Colon (tissue), 2 donors: Measurements from ENCODE around the gene LRRC59.
"Not testable (repeated sequence)": the region's sequence is repeated elsewhere in the genome, so short reads cannot be mapped to it uniquely, and the experiment has no call there.

Experiments used
- FAIRE-seq: peaks from 2 replicates; lab custom pipeline; 2012; peaks lifted over from hg19 to GRCh38; lab: Jason Lieb, UNC
- donor health status: control.
- donor health status: control.

Gene LRRC59

GRCh38 chr17:50424996-50425681 lies 27.8 kb upstream of the LRRC59 start:
- no peak for FAIRE-seq

GRCh38 chr17:50424246-50424995 lies 27.1 kb upstream of the LRRC59 start:
- no peak for FAIRE-seq

DNA sequence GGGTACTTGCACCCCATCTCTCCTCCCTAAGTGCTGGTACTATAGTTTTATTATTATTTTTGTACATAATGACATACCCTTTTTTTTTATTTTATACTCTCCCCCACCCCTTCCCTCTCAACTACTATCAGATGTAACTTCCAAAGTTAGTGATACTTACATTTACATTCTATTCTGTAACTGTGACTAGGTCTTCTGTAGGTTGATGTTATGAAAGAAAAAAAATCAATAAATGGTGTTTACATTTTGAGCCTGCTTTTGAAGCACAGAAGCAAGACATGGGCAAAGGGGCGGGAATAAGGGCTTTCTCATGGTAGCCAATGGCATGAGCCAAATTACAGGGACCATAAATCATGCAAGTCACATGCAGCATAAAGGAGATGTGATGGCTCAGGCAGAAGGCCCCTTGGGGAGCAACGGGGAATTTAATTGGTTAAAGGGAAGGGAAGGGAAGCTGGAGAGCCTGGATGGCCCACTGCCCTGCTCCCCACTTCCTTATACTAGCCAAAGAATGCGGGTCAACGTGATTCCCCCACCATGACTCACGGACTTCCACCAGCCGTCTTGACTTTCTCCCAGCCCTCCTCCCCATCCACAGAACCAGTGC lies 26.3 kb upstream of the LRRC59 start:
- no peak for FAIRE-seq

DNA sequence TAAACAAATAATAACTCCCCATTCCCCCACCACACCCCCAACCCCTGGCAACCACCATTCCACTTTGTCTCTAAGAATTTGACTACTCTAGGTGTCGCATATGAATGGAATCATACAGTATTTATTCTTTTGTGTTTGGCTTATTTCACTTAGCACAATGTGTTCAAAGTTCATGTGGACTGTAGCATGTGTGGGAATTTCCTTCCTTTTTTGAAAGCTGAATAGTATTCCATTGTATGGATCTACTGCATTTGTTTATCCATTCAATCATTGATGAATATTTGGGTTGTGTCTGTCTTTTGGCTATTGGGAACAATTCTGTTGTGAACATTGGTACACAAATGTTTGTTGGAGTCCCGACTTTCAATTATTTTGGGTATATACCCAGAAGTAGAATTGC lies 25.4 kb upstream of the LRRC59 start:
- FAIRE-seq, result no peak

- peak; percentile 41 for FAIRE-seq
These were observed 24.2 kb upstream of the LRRC59 start for GRCh38 chr17:50421308-50422051.

DNA sequence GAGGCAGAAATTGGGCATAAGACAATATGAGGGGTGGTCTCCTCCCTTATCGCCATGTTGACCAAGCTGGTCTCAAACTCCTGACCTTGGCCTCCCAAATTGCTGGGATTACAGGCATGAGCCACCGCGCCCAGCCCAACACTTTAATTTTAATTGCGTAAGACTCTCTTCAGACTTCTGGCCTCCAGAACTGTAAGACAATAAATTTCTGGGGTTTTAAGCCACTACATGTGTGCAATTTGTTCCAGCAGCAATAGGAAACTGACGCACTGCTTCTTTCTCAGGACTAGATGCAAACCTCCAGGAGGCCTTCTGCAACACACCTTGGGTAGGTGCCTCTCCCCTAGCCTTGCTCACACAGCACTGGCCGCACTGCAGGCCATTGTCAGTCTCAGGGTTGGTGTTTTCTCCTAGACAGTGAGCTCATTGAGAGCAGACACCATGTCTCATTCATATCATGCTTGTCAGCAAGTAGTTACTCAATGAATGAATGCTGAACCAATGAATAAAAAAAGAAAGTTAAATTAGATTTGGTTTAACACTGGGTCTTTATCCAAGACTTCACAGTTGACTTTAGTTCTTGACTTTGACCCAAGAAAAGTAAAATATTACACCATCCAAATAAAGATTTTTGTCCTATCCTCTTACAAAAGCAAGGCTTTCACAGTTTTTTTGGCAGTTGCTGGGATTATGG lies 23.2 kb upstream of the LRRC59 start:
- FAIRE-seq, result no peak

- not testable (repeated sequence) for FAIRE-seq
These were observed 22.3 kb upstream of the LRRC59 start for GRCh38 chr17:50419577-50419976.

- no peak for FAIRE-seq
These were observed 17.5 kb upstream of the LRRC59 start for GRCh38 chr17:50414808-50415207.

DNA sequence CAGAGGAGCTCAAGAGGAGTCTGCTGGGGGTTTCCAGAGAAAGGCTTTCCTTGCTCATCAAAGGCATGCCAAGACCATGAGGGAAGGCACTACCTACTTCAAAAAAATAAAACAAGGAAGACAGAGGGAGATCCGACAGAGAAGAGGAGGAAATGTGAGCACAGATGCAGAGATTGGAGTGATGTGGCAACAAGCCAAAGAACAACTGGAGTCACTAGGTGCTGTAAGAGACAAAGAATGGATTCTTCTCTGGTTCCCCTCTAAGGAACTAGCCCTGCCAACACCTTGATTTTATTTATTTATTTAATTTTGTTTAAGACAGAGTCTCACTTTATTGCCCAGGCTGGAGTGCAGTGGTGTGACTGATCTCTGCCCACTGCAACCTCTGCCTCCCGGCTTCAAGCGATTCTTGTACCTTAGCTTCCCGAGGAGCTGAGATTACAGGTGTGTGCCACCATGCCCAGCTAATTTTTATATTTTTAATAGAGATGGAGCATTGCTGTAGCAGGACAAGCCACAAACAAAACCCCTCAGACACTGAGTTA lies 14.9 kb upstream of the LRRC59 start:
- FAIRE-seq, result no peak

GRCh38 chr17:50407921-50408320 lies 10.6 kb upstream of the LRRC59 start:
- FAIRE-seq, result no peak

DNA sequence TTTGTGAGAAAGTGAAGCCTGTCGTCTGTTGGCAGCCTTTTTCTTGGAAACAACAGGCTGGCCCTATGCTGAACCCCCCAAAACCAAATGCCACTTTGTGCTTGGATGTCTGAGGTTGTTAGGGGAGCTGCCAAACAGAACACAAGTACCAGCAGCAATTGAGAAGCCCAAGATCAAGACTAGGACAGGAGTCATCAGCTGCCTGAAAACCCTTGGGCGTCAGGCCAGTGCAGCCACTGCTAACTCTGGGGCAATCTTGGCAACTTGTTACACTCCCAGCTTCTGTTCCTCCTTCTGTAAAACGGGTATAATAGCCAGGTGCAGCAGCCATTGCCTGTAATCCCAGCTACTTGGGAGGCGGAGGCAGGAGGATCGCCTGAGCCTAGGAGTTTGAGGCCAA lies 9.3 kb upstream of the LRRC59 start:
- FAIRE-seq, result no peak

DNA sequence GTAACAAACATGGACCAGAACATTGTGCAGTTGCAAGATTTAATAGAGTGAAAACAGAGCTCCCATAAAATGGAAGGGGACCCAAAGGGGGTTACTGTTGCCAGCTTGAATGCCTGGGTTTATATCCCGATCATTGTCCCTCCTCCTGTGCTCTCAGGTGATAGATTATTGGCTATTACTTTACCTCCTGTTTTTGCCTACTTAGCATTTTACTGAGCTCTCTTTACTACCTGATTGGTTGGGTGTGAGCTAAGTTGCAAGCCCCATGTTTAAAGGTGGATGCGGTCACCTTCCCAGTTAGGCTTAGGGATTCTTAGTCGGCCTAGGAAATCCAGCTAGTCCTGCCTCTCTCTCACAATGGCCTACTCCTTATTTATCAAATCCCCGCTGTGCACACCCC lies 8.0 kb upstream of the LRRC59 start:
- FAIRE-seq, result not testable (repeated sequence)

- not testable (repeated sequence) for FAIRE-seq
These were observed 2.3 kb upstream of the LRRC59 start for GRCh38 chr17:50399591-50399990.

- not testable (repeated sequence) for FAIRE-seq
These were observed 1.3 kb upstream of the LRRC59 start for GRCh38 chr17:50398672-50399071.

- no peak for FAIRE-seq
These were observed 579 bp upstream of the LRRC59 start for GRCh38 chr17:50397919-50398285.

GRCh38 chr17:50396261-50397110 lies 837 bp downstream of the LRRC59 start:
- FAIRE-seq, result no peak

GRCh38 chr17:50394711-50395110 lies 2.6 kb downstream of the LRRC59 start:
- no peak for FAIRE-seq

- FAIRE-seq, result no peak
These were observed 3.6 kb downstream of the LRRC59 start for GRCh38 chr17:50393700-50394099.

- FAIRE-seq, result no peak
These were observed 4.7 kb downstream of the LRRC59 start for GRCh38 chr17:50392621-50393020.

GRCh38 chr17:50389534-50389933 lies 7.8 kb downstream of the LRRC59 start:
- FAIRE-seq, result no peak

GRCh38 chr17:50388728-50389127 lies 8.6 kb downstream of the LRRC59 start:
- no peak for FAIRE-seq
